GM19351 (cell line): ENCODE data around the gene ZXDA.
"Not testable (repeated sequence)": the region's sequence is repeated elsewhere in the genome, so short reads cannot be mapped to it uniquely, and the experiment has no call there.

Experiments used
- ATAC-seq: cut with Tn5 transposase; IDR thresholded peaks from one replicate; pipeline ENCODE4 v1.9.1; 2021; ENCODE audit warnings: mild to moderate bottlenecking, moderate library complexity; ENCODE audit not compliant: unreplicated experiment

Gene ZXDA

GRCh38 chrX:57910287-57910912 is at the start of gene ZXDA:
Gene ZXDA (minus strand): TSS chrX:57910458. CDS start chrX:57910420, 38 bp downstream.
- ATAC-seq, result peak; percentile 49

GRCh38 chrX:57952320-57952678 is 42.0 kb upstream of the ZXDA start:
- ATAC-seq, result no peak

GRCh38 chrX:57951666-57952319 is 41.5 kb upstream of the ZXDA start:
- no peak for ATAC-seq

GRCh38 chrX:57933321-57933720 is 23.1 kb upstream of the ZXDA start:
- ATAC-seq, result no peak

- no peak for ATAC-seq
Observed at GRCh38 chrX:57932266-57932665, 22.0 kb upstream of the ZXDA start.

GRCh38 chrX:57930051-57930450 is 19.8 kb upstream of the ZXDA start:
- ATAC-seq, result no peak

- ATAC-seq, result peak; percentile 62
Observed at GRCh38 chrX:57929373-57929772, 19.1 kb upstream of the ZXDA start.

GRCh38 chrX:57925806-57926205 is 15.5 kb upstream of the ZXDA start:
- ATAC-seq, result no peak

- ATAC-seq, result peak; percentile 52
Observed at GRCh38 chrX:57918750-57919436, 8.6 kb upstream of the ZXDA start.

- ATAC-seq, result no peak
Observed at GRCh38 chrX:57915680-57916079, 5.4 kb upstream of the ZXDA start.

- ATAC-seq, result peak; percentile 79
Observed at GRCh38 chrX:57909595-57910286, 517 bp downstream of the ZXDA start.

GRCh38 chrX:57908972-57909594 is 1.2 kb downstream of the ZXDA start:
- not testable (repeated sequence) for ATAC-seq

- no peak for ATAC-seq
Observed at GRCh38 chrX:57906790-57907189, 3.5 kb downstream of the ZXDA start.

- ATAC-seq, result no peak
Observed at GRCh38 chrX:57905141-57905540, 5.1 kb downstream of the ZXDA start.

GRCh38 chrX:57904176-57904880 is 5.9 kb downstream of the ZXDA start:
- no peak for ATAC-seq

- ATAC-seq, result peak; percentile 60
Observed at GRCh38 chrX:57902633-57903032, 7.6 kb downstream of the ZXDA start.

GRCh38 chrX:57901466-57901865 is 8.8 kb downstream of the ZXDA start:
- no peak for ATAC-seq

GRCh38 chrX:57900975-57901374 is 9.3 kb downstream of the ZXDA start:
- ATAC-seq, result no peak

- ATAC-seq, result no peak
Observed at GRCh38 chrX:57899906-57900305, 10.4 kb downstream of the ZXDA start.

GRCh38 chrX:57899064-57899463 is 11.2 kb downstream of the ZXDA start:
- ATAC-seq, result no peak

- no peak for ATAC-seq
Observed at GRCh38 chrX:57871463-57871862, 38.8 kb downstream of the ZXDA start.
